PC-9 (cell line): ENCODE results near the gene MGRN1.

Source experiments
- CTCF ChIP-seq: fragments of 200-600 bp; sonication (generic); conservative IDR thresholded peaks from 2 replicates; pipeline ENCODE4 v1.6.1; 2017; ENCODE audit warnings: mixed run types, antibody characterized with exemption, mild to moderate bottlenecking, moderate library complexity
- EZH2 ChIP-seq: fragments of 200-600 bp; sonication (generic); IDR thresholded peaks from 2 replicates; pipeline ENCODE4 v1.8.0; 2017; ENCODE audit warnings: antibody characterized with exemption, low read depth

- TF ChIP-seq CTCF (no peak), EZH2 (no peak)
Measured at GRCh38 chr16:4611337-4612021, 13.1 kb upstream of the MGRN1 start.
